DOHH2 (cell line): ENCODE data around the gene QRICH2.

Source experiments
- H3F3A ChIP-seq: fragments of 200-600 bp; sonication (generic), shearing (Covaris generic); 2 replicates; pipeline ENCODE4 v1.6.0; 2016; ENCODE audit warnings: antibody characterized with exemption, mild to moderate bottlenecking; ENCODE audit not compliant: control insufficient read depth, insufficient read depth
- H3K27ac ChIP-seq: fragments of 200-600 bp; sonication (generic); 2 replicates; pipeline ENCODE4 v1.5.1; 2014; ENCODE audit warnings: low read depth, mild to moderate bottlenecking, low read length, moderate library complexity
- H3K27me3 ChIP-seq: fragments of 200-600 bp; sonication (generic); 2 replicates; pipeline ENCODE4 v1.6.1; 2014; ENCODE audit warnings: mild to moderate bottlenecking, low read length, mixed read lengths; ENCODE audit not compliant: control insufficient read depth
- H3K36me3 ChIP-seq: fragments of 200-600 bp; sonication (generic); 2 replicates; pipeline ENCODE4 v1.6.1; 2014; ENCODE audit warnings: mild to moderate bottlenecking, low read length, moderate library complexity, mixed read lengths; ENCODE audit not compliant: control insufficient read depth
- H3K4me1 ChIP-seq: fragments of 200-600 bp; sonication (generic); 2 replicates; pipeline ENCODE4 v1.6.1; 2014; ENCODE audit warnings: mild to moderate bottlenecking, low read length, mixed read lengths; ENCODE audit not compliant: control insufficient read depth
- H3K4me2 ChIP-seq: fragments of 200-600 bp; sonication (generic); 2 replicates; pipeline ENCODE4 v1.6.0; 2014; ENCODE audit warnings: mild to moderate bottlenecking, low read length, moderate library complexity
- H3K4me3 ChIP-seq: fragments of 200-600 bp; sonication (generic); 2 replicates; pipeline ENCODE4 v1.5.1; 2014; ENCODE audit warnings: mild to moderate bottlenecking, low read length, mixed read lengths
- H3K79me2 ChIP-seq: fragments of 200-600 bp; sonication (generic); 2 replicates; pipeline ENCODE4 v1.6.1; 2014; ENCODE audit warnings: mild to moderate bottlenecking, low read length, mixed read lengths; ENCODE audit not compliant: control insufficient read depth
- H3K9me2 ChIP-seq: fragments of 200-600 bp; sonication (generic); replicated peaks from 2 replicates; pipeline ENCODE4 v1.6.1; 2014; ENCODE audit warnings: mild to moderate bottlenecking, low read length, mixed read lengths; ENCODE audit not compliant: control insufficient read depth
- H3K9me3 ChIP-seq: fragments of 200-600 bp; sonication (generic); 2 replicates; pipeline ENCODE4 v1.6.1; 2014; ENCODE audit warnings: antibody characterized with exemption, low read length, mixed read lengths; ENCODE audit not compliant: control insufficient read depth, insufficient read depth
- H4K20me1 ChIP-seq: fragments of 200-600 bp; sonication (generic); 2 replicates; pipeline ENCODE4 v1.6.0; 2014; ENCODE audit warnings: low read depth, mild to moderate bottlenecking, antibody characterized with exemption, low read length, moderate library complexity; ENCODE audit not compliant: control insufficient read depth, insufficient read depth
- CTCF ChIP-seq: fragments of 200-600 bp; sonication (generic); IDR thresholded peaks from one replicate; pipeline ENCODE4 v1.5.1; 2014; ENCODE audit warnings: antibody characterized with exemption, mild to moderate bottlenecking, low read depth, low read length; ENCODE audit not compliant: poor library complexity, severe bottlenecking
- EZH2phosphoT487 ChIP-seq: fragments of 200-600 bp; sonication (generic); IDR thresholded peaks from 2 replicates; pipeline ENCODE4 v1.6.1; 2017; ENCODE audit warnings: borderline replicate concordance, mild to moderate bottlenecking, antibody characterized with exemption, low read length, moderate library complexity, mixed read lengths

Gene QRICH2

DNA sequence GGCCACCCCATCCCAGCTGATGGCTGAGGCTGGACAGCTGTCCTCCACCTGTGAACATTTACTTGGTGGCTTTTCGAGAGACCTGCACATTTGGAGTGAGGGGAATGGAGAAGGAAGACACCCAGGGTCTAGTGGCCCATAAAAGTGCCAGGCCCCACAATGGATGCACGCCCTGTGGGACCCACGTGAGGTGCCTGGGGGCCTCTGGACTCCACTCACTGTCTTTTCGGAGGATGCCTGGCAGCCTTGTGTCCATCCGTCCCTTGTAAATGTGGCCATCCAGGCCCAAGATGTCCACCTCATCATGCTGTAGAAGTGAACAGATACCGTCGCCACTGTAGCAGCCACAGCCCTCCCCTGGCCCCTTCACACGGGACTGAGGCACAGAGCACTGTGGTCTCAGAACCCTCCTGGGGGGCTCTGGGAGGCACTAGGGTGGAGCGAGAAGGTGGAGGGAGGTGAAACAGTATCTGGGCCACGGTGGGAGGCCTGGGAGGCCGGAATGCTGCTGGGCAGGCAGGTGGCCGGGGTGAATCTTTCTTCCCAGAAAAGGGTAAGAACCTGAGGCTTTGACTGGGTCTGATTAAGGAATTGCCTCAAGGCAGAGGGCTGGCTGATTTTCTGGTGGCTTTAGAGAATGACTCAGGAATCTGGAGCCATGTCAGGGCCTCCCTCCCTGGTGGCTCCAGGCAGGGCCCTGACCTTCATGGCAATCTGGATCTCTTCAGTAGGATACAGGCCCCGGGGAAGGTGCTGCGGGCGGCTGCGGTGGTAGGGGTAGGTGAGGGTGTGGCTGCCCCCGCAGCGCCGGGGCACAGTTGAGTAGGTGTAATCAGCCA lies 31.4 kb downstream of the QRICH2 start:
- Histone ChIP-seq H3K27me3 (no peaks in the 10 kb centered on the region), H3K9me3 (no peaks in the 10 kb centered on the region), H3K27ac (no peak overlapping the region), H3K4me1 (peaks cover 24% of the 10 kb centered on the region), H3K4me3 (no peak overlapping the region), H3K79me2 (peaks cover 1% of the 10 kb centered on the region; the same call in 1 of the 2 replicates), H3K9me2 (no peaks in the 10 kb centered on the region), H3K4me2 (no peak overlapping the region), H3K36me3 (peaks cover 1% of the 10 kb centered on the region), H3F3A (peaks cover 3% of the 10 kb centered on the region; the same call in 1 of the 2 replicates), H4K20me1 (no peaks in the 10 kb centered on the region)
- TF ChIP-seq CTCF (no peak), EZH2phosphoT487 (no peak)

DNA sequence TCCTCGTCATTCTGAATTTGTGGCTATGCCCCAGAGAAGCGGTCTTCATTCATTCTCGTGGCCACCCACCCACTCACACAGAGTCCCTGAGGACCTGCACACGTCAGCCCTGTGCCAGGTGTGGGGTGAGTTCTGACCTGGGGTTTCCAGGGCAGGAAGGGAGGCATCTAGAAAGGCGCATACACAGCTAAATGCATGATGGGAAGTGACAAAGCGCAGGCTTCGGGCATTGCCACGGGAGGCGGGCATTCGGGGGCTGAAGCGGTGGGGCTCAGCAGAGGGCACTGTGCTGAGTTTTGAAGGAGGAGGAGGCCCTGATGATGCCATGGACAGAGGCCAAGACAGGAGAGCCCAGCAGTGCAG lies 32.0 kb downstream of the QRICH2 start:
- Histone ChIP-seq H3K27me3 (no peaks in the 10 kb centered on the region), H3K4me1 (peaks cover 30% of the 10 kb centered on the region), H3K9me3 (no peaks in the 10 kb centered on the region), H4K20me1 (no peaks in the 10 kb centered on the region), H3K4me3 (no peak overlapping the region), H3K36me3 (peaks cover 8% of the 10 kb centered on the region), H3K9me2 (no peaks in the 10 kb centered on the region), H3K79me2 (peaks cover 7% of the 10 kb centered on the region), H3K27ac (no peak overlapping the region), H3F3A (peaks cover 6% of the 10 kb centered on the region), H3K4me2 (no peak overlapping the region)
- TF ChIP-seq EZH2phosphoT487: no peak
- no peak for TF ChIP-seq CTCF

DNA sequence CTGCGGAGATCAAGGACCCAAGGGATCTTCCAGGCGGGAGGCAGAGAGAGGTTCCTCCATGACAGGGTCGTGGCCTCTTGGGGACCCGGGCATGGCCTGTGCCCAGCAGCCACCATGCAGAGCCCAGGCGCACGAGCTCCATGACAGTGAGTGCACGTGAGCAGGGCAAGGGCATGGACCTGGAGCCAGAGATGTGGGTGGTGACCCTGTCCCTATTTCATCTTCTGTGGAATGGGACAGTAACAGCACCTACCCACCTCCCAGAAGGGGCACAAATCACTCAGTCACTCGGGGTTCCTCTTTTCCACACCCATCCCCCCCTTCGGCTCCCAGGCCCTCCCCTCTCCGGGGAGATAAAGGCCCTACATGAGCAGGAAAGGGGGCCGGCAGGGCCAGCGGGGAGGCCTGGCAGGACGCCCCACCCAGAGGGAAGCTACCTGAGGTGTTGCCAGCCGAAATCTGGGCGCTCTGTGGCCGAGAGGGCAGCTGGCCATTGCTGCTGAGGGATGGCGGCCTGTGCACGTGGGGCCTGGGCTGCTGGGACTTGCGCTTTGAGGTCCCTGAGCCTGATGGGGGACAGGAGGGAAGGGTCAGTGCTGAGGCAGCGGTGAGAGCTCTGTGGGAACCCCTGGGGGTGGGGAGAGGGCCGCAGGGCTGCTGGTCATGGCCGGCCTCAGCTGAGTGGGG lies 32.6 kb downstream of the QRICH2 start:
- TF ChIP-seq CTCF (no peak), EZH2phosphoT487 (no peak)
- H3K9me2 ChIP-seq: no peaks in the 10 kb centered on the region
- no peaks in the 10 kb centered on the region for H3K27me3 ChIP-seq
- H3F3A ChIP-seq: peaks cover 8% of the 10 kb centered on the region
- H3K79me2 ChIP-seq: peaks cover 11% of the 10 kb centered on the region
- H3K27ac ChIP-seq: no peak overlapping the region
- H3K4me1 ChIP-seq: peaks cover 35% of the 10 kb centered on the region
- no peak overlapping the region for H3K4me3 ChIP-seq
- H3K4me2 ChIP-seq: no peak overlapping the region
- H3K9me3 ChIP-seq: no peaks in the 10 kb centered on the region
- peaks cover 12% of the 10 kb centered on the region for H3K36me3 ChIP-seq
- no peaks in the 10 kb centered on the region for H4K20me1 ChIP-seq
